Uterus (tissue), 4 donors: ENCODE measurements around the gene ERC2. TPM values are rescaled to one million over a fixed set of nuclear protein-coding genes. Genes with fewer than 3 reads are reported as not detected.

Source experiments
- DNase-seq, 2 donors: peaks; one replicate each; pipeline ENCODE4 v3.0.0-alpha.2; 2019 to 2020
- H3K27ac ChIP-seq, 2 donors: fragments of 200-600 bp; sonication (generic); 1 replicate in 1 of 2; 2 replicates in 1 of 2; pipeline ENCODE4 v1.5.1; 2016 to 2018
- H3K27me3 ChIP-seq, 2 donors: fragments of 200-600 bp; sonication (generic); one replicate each; pipeline ENCODE4 v1.5.1; 2018 to 2019; ENCODE audit warnings: control low read depth in 1 of 2
- H3K36me3 ChIP-seq, 2 donors: fragments of 200-600 bp; sonication (generic); one replicate each; pipeline ENCODE4 v1.5.1; 2019; ENCODE audit warnings: control low read depth in 1 of 2
- H3K4me1 ChIP-seq, 2 donors: fragments of 200-600 bp; sonication (generic); one replicate each; pipeline ENCODE4 v1.5.1; 2018 to 2019; ENCODE audit warnings: control low read depth in 1 of 2
- H3K4me3 ChIP-seq, 2 donors: fragments of 200-600 bp; sonication (generic); 1 replicate in 1 of 2; 2 replicates in 1 of 2; pipeline ENCODE4 v1.5.1; 2018 to 2019; ENCODE audit warnings: mild to moderate bottlenecking in 1 of 2
- H3K9me3 ChIP-seq, 2 donors: fragments of 200-600 bp; sonication (generic); one replicate each; pipeline ENCODE4 v1.5.1; 2019; ENCODE audit warnings: control low read depth in 1 of 2
- POLR2A ChIP-seq, 2 donors: fragments of 450-650 bp; IDR thresholded peaks; one replicate each; pipeline ENCODE4 v1.6.1; 2016; ENCODE audit warnings: antibody characterized with exemption in 2 of 2, mild to moderate bottlenecking in 1 of 2, moderate library complexity in 1 of 2
- intact Hi-C: fragments of 100-400 bp; cut with DNase I; formaldehyde crosslinking; loops from one replicate; pipeline ENCODE4 v1.15.1; 2023; ENCODE audit warnings: low total_unique reads
- total RNA-seq, 4 donors: library from RNA; depleted of rRNA in 3 of 4; stranded (reverse); fragments of >200 nt in 3 of 4; gene quantifications; one replicate each; pipeline versions ENCODE4 v1.1.0 to v1.2.4, GENCODE V29; 2014 to 2023
- TF ChIP-seq, protein P1 (sequence below), 4 experiments: fragments of 200-600 bp in 2 of 4; fragments of 450-650 bp in 2 of 4; sonication (generic) in 2 of 4; IDR thresholded peaks; one replicate each; pipeline ENCODE4 v1.5.1; 2016 to 2019; ENCODE audit warnings: antibody characterized with exemption in 4 of 4, mild to moderate bottlenecking in 2 of 4, moderate library complexity in 1 of 4
- donor health status: DM: yes; HTN: yes; CAD: no.

Gene ERC2
- total RNA-seq, 4 donors from 2014 or later: 1.7 to 5.5 TPM; not detected in 2

GRCh38 chr3:55688154-55688553 lies 780.1 kb downstream of the ERC2 start:
- no peaks in the 10 kb centered on the region for H3K4me1 ChIP-seq
- no peak for DNase-seq
- H3K27ac ChIP-seq: no peak overlapping the region
- H3K27me3 ChIP-seq: no peaks in the 10 kb centered on the region
- TF ChIP-seq, protein P1, sequence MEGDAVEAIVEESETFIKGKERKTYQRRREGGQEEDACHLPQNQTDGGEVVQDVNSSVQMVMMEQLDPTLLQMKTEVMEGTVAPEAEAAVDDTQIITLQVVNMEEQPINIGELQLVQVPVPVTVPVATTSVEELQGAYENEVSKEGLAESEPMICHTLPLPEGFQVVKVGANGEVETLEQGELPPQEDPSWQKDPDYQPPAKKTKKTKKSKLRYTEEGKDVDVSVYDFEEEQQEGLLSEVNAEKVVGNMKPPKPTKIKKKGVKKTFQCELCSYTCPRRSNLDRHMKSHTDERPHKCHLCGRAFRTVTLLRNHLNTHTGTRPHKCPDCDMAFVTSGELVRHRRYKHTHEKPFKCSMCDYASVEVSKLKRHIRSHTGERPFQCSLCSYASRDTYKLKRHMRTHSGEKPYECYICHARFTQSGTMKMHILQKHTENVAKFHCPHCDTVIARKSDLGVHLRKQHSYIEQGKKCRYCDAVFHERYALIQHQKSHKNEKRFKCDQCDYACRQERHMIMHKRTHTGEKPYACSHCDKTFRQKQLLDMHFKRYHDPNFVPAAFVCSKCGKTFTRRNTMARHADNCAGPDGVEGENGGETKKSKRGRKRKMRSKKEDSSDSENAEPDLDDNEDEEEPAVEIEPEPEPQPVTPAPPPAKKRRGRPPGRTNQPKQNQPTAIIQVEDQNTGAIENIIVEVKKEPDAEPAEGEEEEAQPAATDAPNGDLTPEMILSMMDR (IDR thresholded peaks at IDR 0.05): no peak
- TF ChIP-seq POLR2A (IDR thresholded peaks at IDR 0.05): no peak
- no peaks in the 10 kb centered on the region for H3K36me3 ChIP-seq
- intact Hi-C loops: no loop called here
- H3K9me3 ChIP-seq: no peaks in the 10 kb centered on the region
- no peak overlapping the region for H3K4me3 ChIP-seq

GRCh38 chr3:55687526-55687925 lies 780.7 kb downstream of the ERC2 start:
- Histone ChIP-seq H3K9me3 (no peaks in the 10 kb centered on the region), H3K27ac (no peak overlapping the region), H3K36me3 (no peaks in the 10 kb centered on the region), H3K4me3 (no peak overlapping the region), H3K27me3 (no peaks in the 10 kb centered on the region), H3K4me1 (no peaks in the 10 kb centered on the region)
- no peak for DNase-seq
- TF ChIP-seq, protein P1 (IDR thresholded peaks at IDR 0.05): no peak
- no peak for TF ChIP-seq POLR2A (IDR thresholded peaks at IDR 0.05)
- intact Hi-C loops: no loop called here

DNA sequence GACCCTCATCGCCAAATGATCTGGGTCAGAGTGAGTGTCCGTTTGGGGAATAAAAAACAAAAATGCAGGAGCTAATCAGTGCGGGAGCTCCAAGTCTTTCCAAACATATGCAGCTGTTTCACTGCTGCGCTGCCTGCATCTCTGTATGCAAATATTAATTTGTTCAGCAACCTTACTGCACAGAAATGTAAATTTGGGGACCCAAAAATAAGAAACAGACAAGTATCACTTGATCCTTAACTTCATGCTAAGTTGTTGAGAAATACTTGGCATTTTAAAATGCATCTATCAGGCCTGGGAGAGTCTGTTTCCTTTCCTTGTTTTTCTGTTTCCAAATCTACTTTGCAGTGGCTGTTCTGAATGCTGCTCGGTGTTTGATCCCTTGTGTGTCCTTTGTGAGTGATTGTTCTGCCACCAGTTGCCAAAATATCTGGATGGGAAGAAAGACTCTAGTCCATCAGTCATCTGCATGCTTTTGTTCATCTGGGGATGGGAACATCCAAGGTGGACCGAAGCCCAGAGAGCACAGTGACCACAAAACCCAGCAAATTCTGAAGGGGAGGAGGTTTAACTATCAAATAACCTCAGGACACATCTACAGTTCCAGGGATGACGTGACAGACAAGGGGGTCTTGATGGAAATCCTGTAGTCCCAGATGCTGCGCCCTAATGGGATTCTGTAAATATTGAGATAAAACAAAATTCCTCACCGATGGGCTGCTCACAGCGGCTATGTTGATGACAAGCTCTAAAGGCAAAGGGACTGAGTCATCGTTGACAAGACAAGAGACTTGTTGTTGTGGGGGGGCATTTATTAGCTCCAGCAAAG lies 781.6 kb downstream of the ERC2 start:
- intact Hi-C loops: no loop called here
- no peak for DNase-seq
- Histone ChIP-seq H3K27ac (no peak overlapping the region), H3K4me3 (no peak overlapping the region), H3K9me3 (no peaks in the 10 kb centered on the region), H3K4me1 (no peaks in the 10 kb centered on the region), H3K27me3 (no peaks in the 10 kb centered on the region), H3K36me3 (no peaks in the 10 kb centered on the region)
- TF ChIP-seq, protein P1 (IDR thresholded peaks at IDR 0.05): no peak
- no peak for TF ChIP-seq POLR2A (IDR thresholded peaks at IDR 0.05)

GRCh38 chr3:55683666-55684270 lies 784.5 kb downstream of the ERC2 start:
- DNase-seq: no peak
- Histone ChIP-seq H3K4me3 (no peak overlapping the region), H3K4me1 (no peaks in the 10 kb centered on the region), H3K27me3 (no peaks in the 10 kb centered on the region), H3K9me3 (no peaks in the 10 kb centered on the region), H3K36me3 (no peaks in the 10 kb centered on the region), H3K27ac (no peak overlapping the region)
- intact Hi-C loops: no loop called here
- no peak for TF ChIP-seq POLR2A (IDR thresholded peaks at IDR 0.05)
- TF ChIP-seq, protein P1 (IDR thresholded peaks at IDR 0.05): no peak

DNA sequence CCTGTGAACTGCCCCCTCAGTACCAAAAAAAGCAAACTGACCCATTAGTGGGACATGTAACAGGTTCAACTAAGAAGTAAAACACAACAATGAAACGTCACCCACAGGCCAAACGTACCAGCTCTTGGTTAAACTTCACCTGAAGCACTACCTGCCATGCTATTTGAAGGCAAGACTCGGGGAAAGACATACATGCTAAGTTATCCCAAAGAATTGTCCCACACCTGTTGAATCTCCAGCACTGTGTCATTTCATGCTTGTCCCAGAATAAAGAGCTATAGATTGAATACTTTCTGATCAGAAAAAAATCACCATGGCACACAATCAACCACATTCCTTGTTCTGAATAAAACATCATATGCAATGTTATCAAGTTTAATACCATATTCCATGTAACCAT lies 785.8 kb downstream of the ERC2 start:
- H3K27me3 ChIP-seq: no peaks in the 10 kb centered on the region
- intact Hi-C loops: no loop called here
- H3K27ac ChIP-seq: no peak overlapping the region
- H3K36me3 ChIP-seq: no peaks in the 10 kb centered on the region
- TF ChIP-seq, protein P1 (IDR thresholded peaks at IDR 0.05): no peak
- TF ChIP-seq POLR2A (IDR thresholded peaks at IDR 0.05): no peak
- H3K9me3 ChIP-seq: no peaks in the 10 kb centered on the region
- no peaks in the 10 kb centered on the region for H3K4me1 ChIP-seq
- no peak overlapping the region for H3K4me3 ChIP-seq
- DNase-seq: no peak
